Measurements from ENCODE around the gene SPRR2G.

DNA sequence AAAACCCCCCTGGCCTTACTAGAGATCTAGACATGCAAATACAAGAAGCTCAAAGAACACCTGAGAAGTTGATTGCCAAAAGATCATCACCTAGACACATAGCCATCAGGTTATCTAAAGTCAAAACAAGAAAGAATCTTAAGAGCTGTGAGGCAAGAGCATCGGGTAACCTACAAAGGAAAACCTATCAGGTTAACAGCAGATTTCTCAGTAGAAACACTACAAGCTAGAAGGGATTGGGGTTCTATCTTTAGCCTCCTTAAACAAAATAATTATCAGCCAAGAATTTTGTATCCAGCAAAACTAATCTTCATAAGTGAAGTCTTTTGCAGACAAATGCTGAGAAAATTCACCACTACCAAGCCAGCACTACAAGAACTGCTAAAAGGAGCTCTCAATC is 25.2 kb downstream of the SPRR2G start:
- TF ChIP-seq POLR2A (IDR thresholded peaks at IDR 0.05) (no peak), CTCF (IDR thresholded peaks at IDR 0.05) (no peak), EP300 (IDR thresholded peaks at IDR 0.05) (no peak), POLR2AphosphoS5 (IDR thresholded peaks at IDR 0.05) (no peak)

Measured in suprapubic skin (tissue), 4 donors.